ENCODE data around the gene PRDM11.
A peak's percentile ranks its signal among the peaks of the same experiment; 100 is the strongest.

PRDM11 gene

GRCh38 chr11:45174963-45175362 is 28.5 kb downstream of the PRDM11 start:
- DNase-seq (ENCODE audit: low spot score): no peak

- DNase-seq (ENCODE audit: low spot score): no peak
Observed at GRCh38 chr11:45176996-45177395, 30.6 kb downstream of the PRDM11 start.

- no peak for DNase-seq (ENCODE audit: low spot score)
Observed at GRCh38 chr11:45178223-45178622, 31.8 kb downstream of the PRDM11 start.

- DNase-seq (ENCODE audit: low spot score): peak; percentile 49
Observed at GRCh38 chr11:45178890-45179671, 32.6 kb downstream of the PRDM11 start.

- DNase-seq (ENCODE audit: low spot score): no peak
Observed at GRCh38 chr11:45179686-45180178, 33.3 kb downstream of the PRDM11 start.

- DNase-seq (ENCODE audit: low spot score): peak; percentile 55
Observed at GRCh38 chr11:45180179-45180847, 33.9 kb downstream of the PRDM11 start.

GRCh38 chr11:45180848-45181192 is 34.4 kb downstream of the PRDM11 start:
- DNase-seq (ENCODE audit: low spot score): peak; percentile 92

GRCh38 chr11:45181193-45181888 is 34.9 kb downstream of the PRDM11 start:
- DNase-seq (ENCODE audit: low spot score): no peak

GRCh38 chr11:45181889-45182550 is 35.6 kb downstream of the PRDM11 start:
- no peak for DNase-seq (ENCODE audit: low spot score)

GRCh38 chr11:45182902-45183301 is 36.5 kb downstream of the PRDM11 start:
- DNase-seq (ENCODE audit: low spot score): peak; percentile 50

GRCh38 chr11:45184640-45185039 is 38.2 kb downstream of the PRDM11 start:
- DNase-seq (ENCODE audit: low spot score): no peak

GRCh38 chr11:45185228-45185729 is 38.8 kb downstream of the PRDM11 start:
- DNase-seq (ENCODE audit: low spot score): no peak

- DNase-seq (ENCODE audit: low spot score): no peak
Observed at GRCh38 chr11:45187375-45187774, 40.9 kb downstream of the PRDM11 start.

- DNase-seq (ENCODE audit: low spot score): no peak
Observed at GRCh38 chr11:45188127-45188526, 41.7 kb downstream of the PRDM11 start.

- DNase-seq (ENCODE audit: low spot score): no peak
Observed at GRCh38 chr11:45189230-45189629, 42.8 kb downstream of the PRDM11 start.

- no peak for DNase-seq (ENCODE audit: low spot score)
Observed at GRCh38 chr11:45193695-45194094, 47.3 kb downstream of the PRDM11 start.

- no peak for DNase-seq (ENCODE audit: low spot score)
Observed at GRCh38 chr11:45204761-45205160, 58.3 kb downstream of the PRDM11 start.

- no peak for DNase-seq (ENCODE audit: low spot score)
Observed at GRCh38 chr11:45205978-45206377, 59.5 kb downstream of the PRDM11 start.

GRCh38 chr11:45208135-45208534 is 61.7 kb downstream of the PRDM11 start:
- no peak for DNase-seq (ENCODE audit: low spot score)

- DNase-seq (ENCODE audit: low spot score): no peak
Observed at GRCh38 chr11:45209000-45209879, 62.8 kb downstream of the PRDM11 start.
